Esophagus muscularis mucosa (tissue), 4 donors: ENCODE results near the gene GJA4. TPM values are rescaled to one million over a fixed set of nuclear protein-coding genes. Genes with fewer than 3 reads are reported as not detected.

Experiments
- DNase-seq: peaks from one replicate; pipeline ENCODE4 v3.0.0-alpha.2; 2017; ENCODE audit errors: extremely low spot score
- H3K27ac ChIP-seq, 4 donors: fragments of 200-600 bp; sonication (generic); replicated peaks in 1 of 4; 1 replicate in 3 of 4; 2 replicates in 1 of 4; pipeline ENCODE4 v1.5.1; 2016 to 2019; ENCODE audit warnings: mild to moderate bottlenecking in 1 of 4
- H3K27me3 ChIP-seq, 4 donors: fragments of 200-600 bp; sonication (generic); one replicate each; pipeline versions ENCODE4 v1.5.1 to v1.6.0; 2016 to 2019
- H3K36me3 ChIP-seq, 4 donors: fragments of 200-600 bp; sonication (generic); one replicate each; pipeline ENCODE4 v1.5.1; 2016 to 2019
- H3K4me1 ChIP-seq, 4 donors: fragments of 200-600 bp; sonication (generic); one replicate each; pipeline ENCODE4 v1.5.1; 2016 to 2019
- H3K4me3 ChIP-seq, 4 donors: fragments of 200-600 bp; sonication (generic); 1 replicate in 2 of 4; 2 replicates in 2 of 4; pipeline ENCODE4 v1.5.1; 2016 to 2019; ENCODE audit warnings: mild to moderate bottlenecking in 4 of 4, moderate library complexity in 1 of 4
- H3K9me3 ChIP-seq, 4 donors: fragments of 200-600 bp; sonication (generic); 1 replicate in 3 of 4; 2 replicates in 1 of 4; pipeline ENCODE4 v1.5.1; 2016 to 2019
- EP300 ChIP-seq: sonication (generic); formaldehyde crosslinking; IDR thresholded peaks from one replicate; pipeline ENCODE4 v1.6.1; 2017; ENCODE audit warnings: antibody characterized with exemption
- POLR2A ChIP-seq: fragments of 450-650 bp; IDR thresholded peaks from one replicate; pipeline ENCODE4 v1.6.1; 2017; ENCODE audit warnings: antibody characterized with exemption, moderate library complexity, mild to moderate bottlenecking, low read depth
- POLR2AphosphoS5 ChIP-seq, 2 donors: sonication (generic); formaldehyde crosslinking; IDR thresholded peaks; one replicate each; pipeline ENCODE4 v1.6.1; 2017; ENCODE audit warnings: antibody characterized with exemption in 2 of 2
- WGBS: methylation state at CpG from one replicate; pipeline ENCODE4 v1.1.5; 2018; 5-methylcytosine and 5-hydroxymethylcytosine counted together
- intact Hi-C: fragments of 100-400 bp; cut with DNase I; formaldehyde crosslinking; loops from one replicate; pipeline ENCODE4 v1.15.1; 2023
- total RNA-seq, 4 donors: library from RNA; depleted of rRNA; stranded (reverse); fragments of >200 nt; gene quantifications; one replicate each; pipeline versions ENCODE4 v1.1.0 to v1.2.1, GENCODE V29; 2016
- TF ChIP-seq, protein P1 (sequence below), 3 experiments: fragments of 200-600 bp in 2 of 3; fragments of 450-650 bp in 1 of 3; sonication (generic) in 2 of 3; IDR thresholded peaks; one replicate each; pipeline ENCODE4 v1.5.1; 2017 to 2019; ENCODE audit warnings: antibody characterized with exemption in 3 of 3, mild to moderate bottlenecking in 2 of 3, moderate library complexity in 1 of 3

GJA4 gene
- total RNA-seq, 4 donors from 2014 or later = 5.8 to 41.0 (median 28.0) TPM

DNA sequence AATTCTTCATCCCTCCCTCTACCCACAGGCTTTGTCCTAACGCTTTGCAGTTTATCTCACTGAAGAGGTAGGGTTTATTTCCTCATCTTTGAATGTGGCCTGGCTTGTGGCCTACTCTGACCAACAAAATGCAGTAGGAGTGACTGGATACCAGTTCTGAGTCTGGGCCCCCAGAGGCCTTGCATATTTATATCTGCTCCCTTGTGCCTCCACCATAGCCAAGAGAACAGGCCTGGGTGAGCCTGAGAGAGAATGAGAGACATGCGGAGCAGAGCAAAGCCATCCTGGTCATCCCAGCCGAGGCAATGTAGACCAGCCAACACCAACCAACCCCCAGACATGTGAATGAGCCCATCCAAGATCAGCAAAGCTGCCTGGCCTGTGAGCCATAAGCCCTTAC is 36.5 kb downstream of the GJA4 start:
- Histone ChIP-seq H3K27ac (no peak overlapping the region), H3K36me3 (peaks cover 0 to 3% (median 2%) of the 10 kb centered on the region in 4 donors), H3K4me1 (peaks cover 4 to 14% (median 8%) of the 10 kb centered on the region in 4 donors), H3K27me3 (no peaks in the 10 kb centered on the region), H3K4me3 (no peak overlapping the region), H3K9me3 (no peaks in the 10 kb centered on the region)
- TF ChIP-seq POLR2AphosphoS5 (IDR thresholded peaks at IDR 0.05) (no peak), EP300 (no peak), POLR2A (no peak)
- TF ChIP-seq, protein P1, sequence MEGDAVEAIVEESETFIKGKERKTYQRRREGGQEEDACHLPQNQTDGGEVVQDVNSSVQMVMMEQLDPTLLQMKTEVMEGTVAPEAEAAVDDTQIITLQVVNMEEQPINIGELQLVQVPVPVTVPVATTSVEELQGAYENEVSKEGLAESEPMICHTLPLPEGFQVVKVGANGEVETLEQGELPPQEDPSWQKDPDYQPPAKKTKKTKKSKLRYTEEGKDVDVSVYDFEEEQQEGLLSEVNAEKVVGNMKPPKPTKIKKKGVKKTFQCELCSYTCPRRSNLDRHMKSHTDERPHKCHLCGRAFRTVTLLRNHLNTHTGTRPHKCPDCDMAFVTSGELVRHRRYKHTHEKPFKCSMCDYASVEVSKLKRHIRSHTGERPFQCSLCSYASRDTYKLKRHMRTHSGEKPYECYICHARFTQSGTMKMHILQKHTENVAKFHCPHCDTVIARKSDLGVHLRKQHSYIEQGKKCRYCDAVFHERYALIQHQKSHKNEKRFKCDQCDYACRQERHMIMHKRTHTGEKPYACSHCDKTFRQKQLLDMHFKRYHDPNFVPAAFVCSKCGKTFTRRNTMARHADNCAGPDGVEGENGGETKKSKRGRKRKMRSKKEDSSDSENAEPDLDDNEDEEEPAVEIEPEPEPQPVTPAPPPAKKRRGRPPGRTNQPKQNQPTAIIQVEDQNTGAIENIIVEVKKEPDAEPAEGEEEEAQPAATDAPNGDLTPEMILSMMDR (IDR thresholded peaks at IDR 0.05) = no peak
- DNase-seq = peak; percentile 50
- WGBS = 95% methylated on average over 3 of the region's 3 CpGs
- intact Hi-C loops = no loop called here

GRCh38 chr1:34831721-34832246 is 39.0 kb downstream of the GJA4 start:
- DNase-seq = peak; percentile 21
- H3K36me3 ChIP-seq = peaks cover 0 to 3% (median 2%) of the 10 kb centered on the region in 4 donors
- intact Hi-C loops = no loop called here
- no peak overlapping the region for H3K27ac ChIP-seq
- H3K4me1 ChIP-seq = peaks cover 2 to 20% (median 15%) of the 10 kb centered on the region in 4 donors
- H3K4me3 ChIP-seq = no peak overlapping the region
- no peaks in the 10 kb centered on the region for H3K9me3 ChIP-seq
- H3K27me3 ChIP-seq = no peaks in the 10 kb centered on the region
- 86% methylated on average over 6 of the region's 6 CpGs for WGBS
- TF ChIP-seq EP300 = no peak
- TF ChIP-seq, protein P1 (IDR thresholded peaks at IDR 0.05) = no peak
- TF ChIP-seq POLR2AphosphoS5 (IDR thresholded peaks at IDR 0.05) = no peak

DNA sequence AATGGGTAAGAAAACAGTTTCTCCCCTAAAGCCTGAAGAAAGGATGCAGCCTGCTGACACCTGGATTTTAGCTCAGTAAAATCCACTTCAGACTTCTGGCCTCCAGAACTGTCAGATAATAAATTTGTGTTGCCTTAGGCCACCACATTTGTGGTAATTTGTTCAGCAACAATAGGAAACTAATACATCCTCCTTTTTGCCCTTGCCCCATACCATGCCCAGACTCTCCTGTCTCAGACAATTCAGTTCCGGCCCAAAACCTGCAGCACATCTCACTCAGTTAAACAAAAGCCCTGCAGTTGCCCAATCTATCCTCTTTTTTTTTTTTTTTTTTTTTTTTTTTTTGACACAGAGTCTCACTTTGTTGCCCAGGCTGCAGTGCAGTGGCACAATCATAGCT is 40.9 kb downstream of the GJA4 start:
- Histone ChIP-seq H3K36me3 (peaks cover 0 to 3% (median 2%) of the 10 kb centered on the region in 4 donors), H3K9me3 (no peaks in the 10 kb centered on the region), H3K27ac (no peak overlapping the region), H3K4me3 (no peak overlapping the region), H3K4me1 (peaks cover 7 to 33% (median 15%) of the 10 kb centered on the region in 4 donors), H3K27me3 (no peaks in the 10 kb centered on the region)
- intact Hi-C loops = no loop called here
- 87% methylated on average over 1 of the region's 1 CpG for WGBS
- TF ChIP-seq EP300 (no peak), POLR2A (no peak), POLR2AphosphoS5 (IDR thresholded peaks at IDR 0.05) (no peak)
- TF ChIP-seq, protein P1 (IDR thresholded peaks at IDR 0.05) = no peak
- DNase-seq = peak; percentile 31

DNA sequence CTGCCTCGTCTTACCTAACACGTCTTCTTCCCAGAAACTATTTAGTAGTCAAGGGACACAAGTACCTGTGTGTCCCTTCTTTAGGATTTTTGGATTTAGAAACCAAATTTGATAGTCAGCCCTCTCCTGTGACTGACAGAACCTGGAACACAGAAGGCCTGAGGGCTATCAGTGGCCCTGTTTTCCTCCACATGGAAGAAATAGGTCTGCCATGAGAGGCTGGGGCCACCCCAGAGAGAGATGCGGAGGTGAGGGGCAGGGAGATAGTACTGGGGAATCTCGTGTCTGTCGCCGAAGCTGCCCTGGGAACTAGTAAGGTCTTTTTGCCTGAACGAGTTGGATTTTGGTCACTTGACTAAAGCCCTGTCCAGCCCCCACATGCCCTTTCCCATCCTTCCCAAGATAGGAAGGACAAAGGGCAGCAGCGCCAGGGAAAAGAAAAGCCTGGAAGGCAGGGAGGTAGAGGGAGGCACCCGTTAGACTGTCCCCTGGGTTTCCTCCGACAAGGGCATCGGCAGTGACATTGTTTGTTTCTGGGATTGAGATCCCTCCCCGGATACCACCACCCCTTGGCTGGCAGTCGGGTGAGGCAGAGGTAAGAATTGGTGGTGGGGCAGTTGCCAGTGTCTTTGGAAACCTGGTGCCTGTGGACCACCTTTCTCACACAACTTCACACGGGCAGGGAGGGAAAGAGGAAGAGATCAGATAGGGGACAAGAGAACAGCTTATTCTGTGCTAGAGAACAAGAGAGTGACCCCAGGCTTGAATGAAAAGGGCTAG is 46.9 kb downstream of the GJA4 start:
- H3K27ac ChIP-seq = no peak overlapping the region

More for the DNA sequence above, 46.9 kb downstream of the GJA4 start:
- TF ChIP-seq POLR2AphosphoS5 (IDR thresholded peaks at IDR 0.05) = no peak
- TF ChIP-seq, protein P1 (IDR thresholded peaks at IDR 0.05) = no peak
- TF ChIP-seq POLR2A = no peak
- TF ChIP-seq EP300 = no peak
- Histone ChIP-seq H3K36me3 (peaks cover 0 to 6% (median 0%) of the 10 kb centered on the region in 4 donors), H3K27me3 (no peaks in the 10 kb centered on the region), H3K9me3 (no peaks in the 10 kb centered on the region), H3K4me1 (peaks cover 26 to 65% (median 31%) of the 10 kb centered on the region in 4 donors), H3K4me3 (no peak overlapping the region)
- DNase-seq = peak; percentile 75
- 88% methylated on average over 13 of the region's 14 CpGs for WGBS
- intact Hi-C loops = no loop called here
